GM19025 (cell line): ENCODE results near the gene PRDM5.

Experiments
- ATAC-seq: cut with Tn5 transposase; IDR thresholded peaks from one replicate; pipeline ENCODE4 v1.9.1; 2021; ENCODE audit warnings: mild to moderate bottlenecking, low read depth, moderate library complexity; ENCODE audit not compliant: unreplicated experiment

Gene PRDM5

DNA sequence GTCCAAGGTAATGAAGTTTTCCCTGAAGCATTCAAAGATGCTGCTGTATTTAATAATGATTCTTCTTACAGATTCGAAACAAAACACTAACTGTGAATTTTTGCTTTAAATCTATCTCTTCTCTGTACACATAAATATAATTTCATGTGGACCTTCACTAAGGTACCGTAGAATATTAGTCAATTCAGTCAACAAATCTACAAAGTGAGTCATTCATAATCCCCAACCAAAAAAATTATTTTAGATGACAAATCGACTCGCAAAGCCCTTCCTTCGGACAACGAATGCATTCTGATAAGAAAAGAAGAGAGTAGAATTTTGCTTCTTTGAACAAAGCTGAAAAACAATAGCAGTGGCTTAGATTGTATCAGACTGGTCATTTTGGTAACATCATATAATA lies 95.7 kb downstream of the PRDM5 start:
- ATAC-seq: no peak

DNA sequence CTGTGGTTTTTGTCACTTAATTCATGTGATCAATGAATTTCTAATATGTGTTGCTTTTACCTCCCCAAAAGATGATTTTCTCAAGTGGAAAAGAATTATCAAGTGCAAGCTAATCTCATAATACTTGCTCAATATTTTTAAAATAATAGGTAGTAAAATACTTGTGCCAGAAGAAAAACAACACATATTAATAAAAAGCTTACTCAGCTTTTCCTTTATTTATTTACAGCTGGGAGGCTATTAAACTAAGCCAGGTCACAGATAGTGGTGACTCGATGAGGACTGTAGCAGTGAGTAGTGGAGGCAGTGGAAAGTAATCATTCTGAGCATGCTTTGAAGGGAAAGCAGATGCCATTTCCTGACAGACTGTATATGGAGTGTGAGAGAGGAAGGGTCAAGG lies 96.1 kb downstream of the PRDM5 start:
- ATAC-seq: no peak

DNA sequence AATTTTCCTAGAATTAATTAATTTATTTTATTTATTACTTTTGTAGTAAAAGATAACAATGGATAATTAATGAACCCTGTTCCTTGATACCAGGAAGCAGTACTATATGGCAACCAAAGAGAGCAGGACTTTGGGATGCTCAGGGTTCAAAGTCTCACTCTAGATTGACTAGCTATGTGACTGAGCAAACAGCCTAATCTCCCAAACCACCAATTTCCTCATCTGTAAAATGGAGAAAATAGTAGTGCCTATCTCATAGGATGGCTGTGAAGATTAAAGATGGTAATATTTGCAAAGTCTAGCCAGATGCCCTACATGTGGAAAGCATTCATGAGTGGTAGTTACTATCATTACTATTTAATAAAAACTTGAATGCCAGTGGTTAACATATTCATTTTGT lies 97.6 kb downstream of the PRDM5 start:
- ATAC-seq: no peak

DNA sequence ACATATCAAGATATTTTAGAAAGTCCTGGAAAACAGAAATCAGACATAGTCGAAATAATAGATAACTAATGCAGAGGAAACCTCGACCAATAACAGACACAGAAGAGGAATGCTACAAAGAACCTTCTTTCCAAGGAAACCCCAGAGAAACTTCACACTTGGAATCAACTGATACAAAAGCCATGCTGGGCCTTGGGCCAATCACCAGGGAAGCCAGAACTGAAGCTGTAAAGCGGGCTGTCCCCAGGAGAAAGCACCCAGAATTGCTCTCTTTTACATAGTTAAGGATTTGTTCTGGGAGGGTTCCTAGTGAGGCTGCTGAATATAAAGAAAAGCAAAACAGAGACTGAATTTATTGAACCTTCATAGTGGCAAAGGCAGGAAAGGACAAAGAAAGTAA lies 100.5 kb downstream of the PRDM5 start:
- ATAC-seq: no peak

DNA sequence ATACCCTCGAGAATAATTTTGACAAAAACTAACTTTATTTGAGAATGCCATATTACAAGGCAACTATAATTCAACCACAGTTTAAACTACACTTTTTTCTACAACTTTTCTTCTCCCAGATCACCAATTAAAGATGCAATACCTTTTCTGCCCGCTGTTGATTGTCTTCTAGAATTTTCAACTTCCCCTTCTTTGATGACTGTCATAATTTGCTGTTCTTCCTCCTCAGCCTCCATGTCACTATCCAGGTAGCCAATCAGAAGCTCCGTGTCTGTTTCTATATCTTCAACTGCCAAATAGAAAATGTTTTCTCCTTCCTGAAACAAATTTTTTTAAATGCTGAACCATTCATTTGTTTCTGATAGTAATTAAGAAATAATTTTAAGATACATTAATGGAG lies 101.5 kb downstream of the PRDM5 start:
- no peak for ATAC-seq

DNA sequence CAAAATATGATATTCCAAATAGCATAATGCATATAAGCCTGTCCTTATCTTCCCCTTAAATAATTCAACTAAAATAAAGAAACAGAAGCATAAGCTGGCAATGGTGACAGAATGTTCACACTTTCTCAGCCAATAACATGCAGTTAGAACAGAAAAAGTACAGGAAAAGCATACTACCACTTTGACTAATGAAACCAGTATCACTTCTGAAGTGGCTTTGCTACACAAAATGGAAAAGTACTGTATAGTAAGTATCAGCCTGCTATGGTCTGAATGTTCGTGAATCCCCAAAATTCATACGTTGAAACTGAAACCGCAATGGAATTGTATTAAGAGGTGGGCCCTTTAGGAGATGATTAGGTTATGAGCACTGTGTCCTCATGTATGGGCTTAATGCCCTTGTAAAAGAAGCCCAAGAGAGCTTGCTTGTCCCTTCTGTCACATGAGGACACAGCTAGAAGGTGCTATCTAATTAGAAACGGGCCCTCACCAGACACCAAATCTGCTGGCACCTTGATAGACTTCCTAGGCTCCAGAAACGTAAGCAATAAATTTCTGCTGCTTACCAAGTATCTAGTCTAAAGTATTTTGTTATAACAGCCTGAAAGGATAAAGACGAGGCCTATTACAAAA lies 102.6 kb downstream of the PRDM5 start:
- ATAC-seq: no peak

DNA sequence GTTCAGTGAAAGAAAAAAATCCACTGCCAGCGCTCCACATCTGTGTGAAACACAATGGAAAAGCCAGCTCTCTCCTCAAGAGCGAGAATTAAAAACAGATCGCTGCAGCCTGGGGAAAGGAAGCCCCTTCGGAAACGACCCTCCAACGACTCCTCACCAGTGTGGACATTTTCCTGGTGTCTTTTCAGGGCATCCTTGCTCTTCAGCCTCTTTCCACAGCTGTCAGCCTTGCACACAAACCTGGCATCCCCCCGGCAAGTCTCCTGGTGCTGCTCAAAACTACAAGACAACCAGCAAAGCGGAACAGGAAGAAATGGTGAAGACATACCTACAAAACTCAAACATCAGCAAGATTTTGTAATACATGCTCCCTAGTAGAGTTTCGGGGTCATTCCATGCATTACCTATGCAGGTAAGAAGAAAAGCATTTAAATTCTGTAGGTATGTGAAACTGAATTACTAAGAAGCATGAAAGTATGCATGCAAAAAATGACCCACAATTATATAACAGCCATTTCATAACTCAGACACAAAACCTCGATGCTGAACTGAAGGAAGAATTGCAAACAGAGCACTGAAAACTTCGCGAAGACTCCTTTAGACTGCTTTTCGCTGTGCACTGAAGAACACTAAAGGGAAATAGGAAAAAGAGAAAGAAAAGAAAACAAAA lies 106.1 kb downstream of the PRDM5 start:
- ATAC-seq: no peak

DNA sequence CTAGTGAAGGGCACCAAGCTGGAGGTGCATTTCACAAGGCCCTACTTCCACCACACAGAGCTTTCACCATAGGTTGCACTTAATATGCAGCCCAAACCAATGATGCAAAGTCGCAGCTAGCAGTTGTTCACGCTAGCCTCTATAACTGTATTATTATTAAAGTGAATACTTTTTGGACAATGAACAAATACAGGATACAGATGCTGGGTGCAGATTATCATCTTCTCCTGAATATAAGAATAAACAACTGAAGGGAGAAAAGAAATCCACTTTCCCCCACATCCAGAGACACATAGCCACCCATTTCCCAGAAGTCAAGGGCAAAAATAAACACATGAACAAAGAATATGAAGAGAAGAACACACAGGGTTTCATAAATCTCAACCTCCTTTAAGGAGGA lies 107.2 kb downstream of the PRDM5 start:
- ATAC-seq: no peak

DNA sequence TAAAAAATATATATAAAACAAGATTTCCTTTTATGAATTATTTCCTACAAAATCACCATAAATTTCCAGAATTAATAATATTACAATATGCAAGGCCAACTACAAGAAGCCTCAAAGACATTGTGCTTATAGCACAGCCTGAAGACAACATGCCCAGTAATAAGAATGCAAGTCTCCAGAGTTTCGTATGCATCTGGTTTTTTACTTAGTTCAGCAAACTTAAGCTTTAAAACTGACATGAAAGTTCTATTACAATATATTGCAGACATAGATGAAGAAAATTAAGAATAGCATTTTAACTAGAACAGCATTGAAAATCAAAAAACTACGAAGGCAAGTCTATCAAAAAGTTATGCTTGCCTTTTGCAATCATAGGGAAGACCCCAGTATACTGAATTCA lies 107.6 kb downstream of the PRDM5 start:
- ATAC-seq: no peak

DNA sequence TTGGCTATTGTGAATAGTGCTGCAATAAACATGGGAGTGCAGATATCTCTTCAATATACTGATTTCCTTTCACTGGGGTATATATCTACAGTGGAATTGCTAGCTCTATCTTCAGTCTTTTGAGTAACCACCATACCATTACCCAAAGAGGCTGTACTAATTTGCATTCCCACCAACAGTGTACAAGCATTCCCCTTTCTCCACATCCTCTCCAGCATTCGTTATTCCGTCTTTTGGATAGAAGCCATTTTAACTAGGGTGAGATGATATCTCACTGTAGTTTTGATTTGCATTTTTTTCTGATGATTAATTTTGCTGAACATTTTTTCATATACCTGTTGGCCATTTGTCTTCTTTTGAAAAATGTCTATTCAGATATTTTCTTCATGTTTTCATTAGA lies 110.3 kb downstream of the PRDM5 start:
- no peak for ATAC-seq

DNA sequence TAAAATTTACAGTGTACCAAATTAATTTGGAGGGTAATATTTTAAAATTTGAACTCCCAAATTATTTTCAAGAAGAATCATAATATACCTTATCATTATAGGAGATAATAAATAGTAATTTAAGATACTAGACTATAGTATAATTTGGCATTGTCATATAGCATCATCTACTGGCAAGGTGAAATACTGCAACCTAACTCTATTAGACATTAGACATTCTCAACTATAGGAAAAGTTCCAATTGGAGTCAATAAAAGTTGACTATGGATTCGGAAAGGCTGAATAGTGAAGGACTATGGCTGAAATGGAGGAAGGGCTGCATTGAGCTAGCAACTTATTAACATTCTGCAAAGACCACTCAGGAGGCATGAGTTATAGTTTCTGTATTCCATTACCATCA lies 113.0 kb downstream of the PRDM5 start:
- ATAC-seq: no peak

DNA sequence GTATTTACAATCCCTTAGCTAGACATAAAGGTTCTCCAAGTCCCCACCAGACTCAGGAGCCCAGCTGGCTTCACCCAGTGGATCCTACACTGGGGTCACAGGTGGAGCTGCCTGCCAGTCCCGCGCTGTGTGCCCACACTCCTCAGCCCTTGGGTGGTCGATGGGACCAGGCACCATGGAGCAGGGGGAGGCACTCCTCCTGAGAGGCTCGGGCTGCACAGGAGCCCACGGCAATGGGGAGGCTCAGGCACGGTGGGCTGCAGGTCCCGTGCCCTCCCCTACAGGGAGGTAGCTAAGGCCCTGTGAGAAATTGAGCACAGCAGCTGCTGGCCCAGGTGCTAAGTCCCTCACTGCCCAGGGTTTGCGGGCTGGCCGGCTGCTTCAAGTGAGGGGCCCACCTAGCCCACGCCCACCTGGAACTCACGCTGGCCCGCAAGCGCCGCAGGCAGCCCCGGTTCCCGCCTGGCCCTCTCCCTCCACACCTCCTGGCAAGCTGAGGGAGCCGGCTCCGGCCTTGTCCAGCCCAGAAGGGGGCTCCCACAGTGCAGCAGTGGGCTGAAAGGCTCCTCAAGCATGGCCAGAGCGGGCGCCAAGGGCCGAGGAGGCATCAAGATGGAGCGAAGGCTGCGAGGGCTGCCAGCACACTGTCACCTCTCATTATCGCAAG lies 113.9 kb downstream of the PRDM5 start:
- ATAC-seq: no peak

DNA sequence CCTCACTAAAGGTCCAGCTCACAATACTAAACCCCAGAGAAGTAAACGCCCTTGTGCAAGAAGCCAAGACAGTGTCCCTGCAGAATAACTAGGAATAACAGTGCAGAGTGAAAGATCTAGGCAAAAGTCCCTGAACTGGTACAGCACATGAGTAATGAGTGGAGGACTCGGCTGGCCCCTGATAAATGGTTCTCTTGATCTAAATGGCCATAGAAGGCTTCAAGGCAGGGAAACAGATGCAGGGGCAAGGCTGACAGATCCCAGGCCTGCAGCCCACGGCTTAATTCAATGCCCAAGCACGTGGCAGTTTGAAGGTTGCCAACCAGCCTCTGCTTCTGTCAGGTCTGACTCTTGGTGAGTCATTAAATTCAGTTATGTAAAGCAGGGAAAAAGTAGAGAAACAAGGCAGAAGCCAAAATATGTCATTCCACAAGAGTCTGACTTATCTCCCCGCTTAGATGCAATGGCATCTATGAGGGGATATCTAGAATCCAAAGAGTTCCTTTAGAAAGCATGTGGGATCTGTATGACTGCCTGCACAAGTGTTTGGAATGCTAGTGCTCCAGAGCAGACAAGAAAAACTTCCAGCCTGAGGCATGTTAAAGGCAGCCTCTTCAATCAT lies 121.3 kb downstream of the PRDM5 start:
- ATAC-seq: no peak

DNA sequence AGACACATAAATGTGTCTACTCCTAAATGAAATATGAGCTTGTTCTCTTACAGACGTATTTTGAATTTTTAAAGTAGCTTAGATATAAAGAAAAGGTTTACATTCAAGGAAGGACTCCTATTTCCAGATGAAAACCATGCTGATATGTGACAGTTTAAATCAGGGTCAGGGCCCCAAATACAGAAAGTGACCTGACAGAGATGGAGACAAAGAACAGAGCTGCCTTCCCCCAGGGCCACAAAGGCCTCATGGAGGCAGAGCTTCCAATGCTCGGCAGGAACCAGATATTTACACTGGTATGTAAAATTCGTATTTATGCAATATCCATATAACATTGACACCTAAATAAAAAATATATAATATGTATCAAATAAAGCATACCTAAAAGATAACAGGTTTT lies 124.0 kb downstream of the PRDM5 start:
- no peak for ATAC-seq

DNA sequence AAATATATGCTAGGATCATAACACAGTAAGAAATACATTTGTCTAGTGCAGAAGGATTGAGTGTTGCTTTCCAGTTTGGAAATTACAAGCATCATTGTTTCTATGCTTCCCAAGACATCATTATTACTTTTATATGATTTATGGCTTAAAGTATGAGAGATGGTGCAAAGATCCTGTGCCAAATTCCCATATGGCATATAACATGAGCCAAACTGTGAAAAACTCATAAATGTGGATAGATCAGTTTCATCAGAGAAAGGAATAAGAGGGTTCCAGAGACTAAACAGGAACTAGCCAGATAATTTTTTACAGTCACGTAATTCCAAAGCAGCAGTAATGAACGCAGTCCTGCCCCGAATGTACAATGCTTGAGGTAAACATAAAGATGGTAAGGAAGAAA lies 126.3 kb downstream of the PRDM5 start:
- no peak for ATAC-seq

DNA sequence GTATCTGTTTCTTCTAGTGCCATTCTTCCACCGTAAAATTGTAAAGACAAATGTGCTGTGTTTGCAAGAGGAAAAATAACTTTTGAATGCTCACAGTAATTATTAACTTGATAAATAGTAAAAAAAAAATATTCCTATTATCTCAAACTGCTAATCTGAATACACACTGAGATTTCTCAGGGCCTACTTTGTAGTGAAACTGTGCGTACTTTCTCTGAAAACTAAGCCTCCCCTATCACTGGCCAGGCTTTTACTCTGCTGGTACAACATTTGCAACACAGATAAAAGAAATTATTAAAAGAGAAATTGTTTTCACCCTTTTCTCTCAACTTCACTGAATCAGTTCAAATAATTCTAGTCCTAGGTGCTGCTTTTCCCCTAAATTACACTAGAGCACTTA lies 137.3 kb downstream of the PRDM5 start:
- no peak for ATAC-seq

DNA sequence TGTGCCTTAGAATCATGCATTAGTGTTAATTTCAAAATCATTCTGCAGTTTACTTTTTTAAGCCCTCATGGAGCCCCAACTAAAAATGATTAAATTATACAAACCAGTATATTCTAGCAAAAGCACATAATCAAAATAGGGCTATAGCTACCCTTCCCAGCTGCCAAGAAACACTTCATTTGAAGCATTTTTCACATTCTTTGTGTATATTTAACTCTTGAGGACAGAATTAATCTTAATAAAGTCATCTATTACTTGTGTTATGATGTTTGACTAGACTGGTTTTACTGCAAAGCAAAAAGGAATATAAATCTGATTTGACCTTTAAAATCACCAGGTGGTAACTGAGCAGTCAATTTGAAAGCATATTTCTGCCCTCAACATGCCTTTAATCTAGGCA lies 145.1 kb downstream of the PRDM5 start:
- ATAC-seq: no peak

DNA sequence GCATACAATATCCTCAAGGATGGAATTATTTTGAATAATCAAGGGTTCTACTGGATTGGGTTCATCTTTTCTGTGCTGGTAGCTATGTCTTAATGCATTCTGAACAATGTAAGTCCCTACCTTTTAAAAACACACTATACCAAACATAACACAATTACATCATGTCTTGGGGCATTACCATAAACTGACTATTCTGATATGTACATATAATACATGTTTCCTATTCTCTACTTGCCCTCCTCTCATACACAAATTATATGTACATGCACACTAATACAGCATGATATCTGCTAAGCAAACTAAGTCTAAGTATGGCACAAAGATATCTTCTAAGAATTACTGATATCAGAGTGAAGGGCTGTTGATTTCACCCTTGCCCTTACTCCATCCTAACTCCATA lies 147.1 kb downstream of the PRDM5 start:
- ATAC-seq: no peak

DNA sequence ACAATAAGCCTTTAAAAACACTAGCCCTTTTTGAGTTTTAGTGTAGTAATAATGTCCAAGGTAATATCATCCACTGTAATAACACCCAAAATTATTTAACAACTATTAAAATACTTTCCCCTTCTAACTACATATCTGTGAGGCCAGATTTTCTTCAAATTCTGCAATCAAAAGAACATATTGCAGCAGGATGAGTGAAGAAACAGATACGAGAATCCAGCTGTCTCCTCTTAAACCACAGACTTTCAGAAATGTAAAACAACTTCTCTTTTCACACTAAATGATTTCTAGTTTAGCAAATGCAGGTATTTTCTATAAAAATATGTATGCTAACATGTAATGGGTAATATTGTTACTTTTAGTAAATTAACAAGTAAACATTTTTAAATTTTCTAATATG lies 148.9 kb downstream of the PRDM5 start:
- no peak for ATAC-seq

DNA sequence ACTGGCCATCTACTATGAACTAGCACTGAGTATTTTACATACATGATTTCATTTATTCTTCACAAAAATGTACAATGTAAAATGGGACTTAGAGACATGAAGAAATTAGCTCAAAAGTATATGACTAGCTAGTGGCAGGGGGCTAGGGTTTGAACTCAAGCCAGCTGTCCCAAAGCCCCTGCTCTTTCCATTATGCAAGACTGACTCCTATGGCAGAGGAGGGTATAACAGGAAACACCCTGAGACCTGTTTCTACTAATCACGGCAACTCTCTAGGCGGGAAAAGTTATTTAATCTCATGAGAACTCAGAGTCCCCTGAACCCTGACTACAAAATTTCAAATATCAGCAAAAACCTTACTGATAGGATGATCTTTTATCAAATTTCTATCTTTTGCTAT lies 150.6 kb downstream of the PRDM5 start:
- ATAC-seq: no peak

DNA sequence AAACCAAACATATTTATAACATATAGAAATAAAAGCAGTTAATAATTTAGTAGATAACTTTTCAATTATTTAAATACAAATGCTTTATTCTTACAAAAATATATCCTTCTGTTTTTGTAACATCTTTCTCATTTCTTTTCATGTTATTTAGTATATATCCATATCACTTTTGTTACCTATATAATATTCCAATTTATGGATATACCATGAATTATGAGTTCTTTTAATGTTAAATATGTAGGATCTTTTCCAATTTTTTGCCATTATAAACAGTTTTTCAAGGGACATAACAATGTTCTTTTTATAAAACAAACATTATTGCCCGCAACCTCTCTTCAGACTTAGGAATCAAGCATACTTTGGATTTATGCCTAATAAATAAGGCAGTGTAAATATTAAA lies 151.6 kb downstream of the PRDM5 start:
- no peak for ATAC-seq

DNA sequence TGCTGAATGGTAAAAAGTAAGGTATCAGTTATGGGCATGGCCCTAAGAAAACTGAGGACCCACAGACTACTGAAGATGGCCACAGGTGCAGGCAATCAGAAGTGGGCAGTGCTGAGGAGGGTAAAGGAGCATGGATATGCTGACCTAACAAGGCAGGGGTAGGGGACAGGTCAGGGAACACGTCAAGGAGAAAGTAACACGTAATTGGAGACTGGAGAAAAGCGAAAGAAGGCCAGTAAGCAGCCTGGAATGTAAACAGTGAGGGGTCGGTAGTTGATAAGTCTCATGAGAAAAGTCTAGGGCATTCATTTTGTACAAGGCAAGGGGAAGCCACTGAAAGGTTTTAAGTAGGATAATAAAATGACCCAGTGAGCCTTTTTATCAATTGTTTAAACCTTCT lies 153.3 kb downstream of the PRDM5 start:
- ATAC-seq: no peak
